SK-N-SH (cell line): ENCODE data around the gene ANXA9. TPM values are rescaled to one million over a fixed set of nuclear protein-coding genes. Genes with fewer than 3 reads are reported as not detected.

Experiments
- CTCF ChIA-PET: fragments of 300-600, 350-600 bp; formaldehyde crosslinking; extraction: SDS; loops from one replicate; lab custom pipeline; 2021; lab: Yijun Ruan, JAX
- POLR2A ChIA-PET: fragments of 350-600 bp; sonication (Branson Sonifier 250); formaldehyde crosslinking; extraction: SDS; loops from one replicate; lab custom pipeline; 2020; ENCODE audit warnings: antibody characterized with exemption, inconsistent platforms; lab: Yijun Ruan, JAX
- DNase-seq: peaks from one replicate; pipeline ENCODE4 v3.0.0; 2012
- H2AFZ ChIP-seq: fragments of 200-600 bp; sonication (generic); 2 replicates; pipeline ENCODE4 v1.8.1; 2016; ENCODE audit warnings: antibody characterized with exemption, mild to moderate bottlenecking, low read depth
- H3F3A ChIP-seq: fragments of 200-600 bp; sonication (generic); replicated peaks from 2 replicates; pipeline ENCODE3; 2016; ENCODE audit warnings: antibody characterized with exemption, mild to moderate bottlenecking; ENCODE audit not compliant: insufficient read depth
- H3K27ac ChIP-seq, 2 experiments: fragments of 200-500 bp in 1 of 2; fragments of 200-600 bp in 1 of 2; sonication (Bioruptor generic) in 1 of 2; sonication (generic), shearing (Covaris generic) in 1 of 2; 2 replicates each; pipeline versions ENCODE4 v1.5.1 to v1.6.1; 2014 to 2016; ENCODE audit warnings: low read depth in 2 of 2, inconsistent platforms in 1 of 2, low read length in 1 of 2, mild to moderate bottlenecking in 1 of 2, mixed read lengths in 1 of 2
- H3K27me3 ChIP-seq: fragments of 200-600 bp; sonication (generic), shearing (Covaris generic); 2 replicates; pipeline ENCODE4 v1.6.1; 2016; ENCODE audit warnings: mixed run types; ENCODE audit not compliant: insufficient read depth
- H3K36me3 ChIP-seq, 2 experiments: fragments of 200-500 bp in 1 of 2; fragments of 200-600 bp in 1 of 2; sonication (Bioruptor generic) in 1 of 2; sonication (generic) in 1 of 2; replicated peaks in 1 of 2; 2 replicates each; pipeline versions ENCODE3 to v1.5.1; 2014 to 2016; ENCODE audit warnings: low read length in 1 of 2, mild to moderate bottlenecking in 1 of 2; ENCODE audit not compliant: insufficient read depth in 2 of 2, control insufficient read depth in 1 of 2
- H3K4me1 ChIP-seq, 2 experiments: fragments of 200-500 bp in 1 of 2; fragments of 200-600 bp in 1 of 2; sonication (Bioruptor generic) in 1 of 2; sonication (generic), shearing (Covaris generic) in 1 of 2; 2 replicates each; pipeline versions ENCODE4 v1.5.1 to v1.6.1; 2014 to 2016; ENCODE audit warnings: low read depth in 1 of 2, low read length in 1 of 2, mixed run types in 1 of 2; ENCODE audit not compliant: insufficient read depth in 2 of 2, control insufficient read depth in 1 of 2
- H3K4me2 ChIP-seq: fragments of 200-600 bp; sonication (generic), shearing (Covaris generic); 2 replicates; pipeline ENCODE4 v1.6.1; 2017; ENCODE audit warnings: mixed run types
- H3K4me3 ChIP-seq, 2 experiments: fragments of 200-500 bp in 1 of 2; fragments of 200-600 bp in 1 of 2; sonication (Bioruptor generic) in 1 of 2; sonication (generic), shearing (Covaris generic) in 1 of 2; 2 replicates each; pipeline versions ENCODE4 v1.5.1 to v1.8.1; 2014 to 2016; ENCODE audit warnings: low read depth in 2 of 2, inconsistent platforms in 1 of 2, low read length in 1 of 2, mild to moderate bottlenecking in 1 of 2, mixed read lengths in 1 of 2, moderate library complexity in 1 of 2
- H3K79me2 ChIP-seq: fragments of 200-600 bp; sonication (generic); 2 replicates; pipeline ENCODE4 v1.8.1; 2017; ENCODE audit warnings: mild to moderate bottlenecking; ENCODE audit not compliant: insufficient read depth
- H3K9ac ChIP-seq: fragments of 200-600 bp; sonication (generic); 2 replicates; pipeline ENCODE4 v1.6.1; 2017; ENCODE audit warnings: mixed run types
- H3K9me2 ChIP-seq: fragments of 200-600 bp; sonication (generic); 2 replicates; pipeline ENCODE4 v1.6.1; 2017; ENCODE audit warnings: mixed run types
- H3K9me3 ChIP-seq: fragments of 200-600 bp; sonication (generic); 2 replicates; pipeline ENCODE4 v1.6.1; 2017; ENCODE audit warnings: mixed run types, mild to moderate bottlenecking, moderate library complexity
- H4K20me1 ChIP-seq: fragments of 200-600 bp; sonication (generic); 2 replicates; pipeline ENCODE4 v1.6.1; 2017; ENCODE audit warnings: mild to moderate bottlenecking, mixed run types; ENCODE audit not compliant: insufficient read depth
- ELF1 ChIP-seq: IDR thresholded peaks from 2 replicates; pipeline ENCODE4 v1.4.0; 2012
- FOSL2 ChIP-seq: IDR thresholded peaks from 2 replicates; pipeline ENCODE4 v1.4.0; 2012; ENCODE audit warnings: low read depth, mild to moderate bottlenecking, moderate library complexity, borderline replicate concordance
- GABPA ChIP-seq: IDR thresholded peaks from 2 replicates; pipeline ENCODE4 v1.4.0; 2012; ENCODE audit warnings: low read depth, mild to moderate bottlenecking
- GATA2 ChIP-seq: sonication (generic); formaldehyde crosslinking; IDR thresholded peaks from 2 replicates; pipeline ENCODE4 v1.5.0; 2020; ENCODE audit warnings: mild to moderate bottlenecking, missing genetic modification reagents
- NFIC ChIP-seq: IDR thresholded peaks from 2 replicates; pipeline ENCODE4 v1.4.0; 2012; ENCODE audit warnings: borderline replicate concordance
- NRF1 ChIP-seq: IDR thresholded peaks from 2 replicates; pipeline ENCODE4 v1.6.1; 2012; ENCODE audit warnings: low read depth, mild to moderate bottlenecking, low read length
- PBX3 ChIP-seq: IDR thresholded peaks from 2 replicates; pipeline ENCODE4; 2012
- POLR2AphosphoS5 ChIP-seq: IDR thresholded peaks from 2 replicates; pipeline ENCODE4 v1.6.1; 2012; ENCODE audit warnings: low read depth, low read length
- RCOR1 ChIP-seq: fragments of 150-350 bp; IDR thresholded peaks from 2 replicates; pipeline ENCODE4 v1.6.1; 2017; ENCODE audit warnings: antibody characterized with exemption, low read length
- RXRA ChIP-seq: IDR thresholded peaks from 2 replicates; pipeline ENCODE4 v1.4.0; 2012; ENCODE audit warnings: low read depth, mild to moderate bottlenecking, borderline replicate concordance
- USF2 ChIP-seq: fragments of 150-350 bp; IDR thresholded peaks from 2 replicates; pipeline ENCODE4 v1.6.1; 2017; ENCODE audit warnings: antibody characterized with exemption, low read length, low read depth, borderline replicate concordance
- WGBS: methylation state at CpG from one replicate; pipeline ENCODE4 v1.1.6; 2017; ENCODE audit warnings: low lambda C conversion rate; 5-methylcytosine and 5-hydroxymethylcytosine counted together
- polyA plus RNA-seq, 3 experiments: library from polyadenylated mRNA; depleted of rRNA; stranded (reverse); fragments of >200 nt; gene quantifications; 2 replicates each; pipeline ENCODE4 v1.2.3, GENCODE V29; 2012

Gene ANXA9
- polyA plus RNA-seq, 1 of the 3 experiments (the other 2 are of a cell fraction), result 0.07 TPM

GRCh38 chr1:150960646-150961045 is 21.4 kb upstream of the ANXA9 start (continued):
- TF ChIP-seq USF2 (no peak), ELF1 (no peak), RCOR1 (no peak), GATA2 (no peak), POLR2AphosphoS5 (no peak)

- Histone ChIP-seq H3K79me2 (no peaks in the 10 kb centered on the region), H3K4me3 (no peak overlapping the region), H3F3A (peaks cover 14% of the 10 kb centered on the region), H3K27ac (no peak overlapping the region), H3K9me2 (no peaks in the 10 kb centered on the region), H3K4me2 (no peak overlapping the region), H3K4me1 (no peaks in the 10 kb centered on the region), H3K9me3 (no peaks in the 10 kb centered on the region), H3K9ac (no peak overlapping the region), H4K20me1 (no peaks in the 10 kb centered on the region), H2AFZ (no peak overlapping the region), H3K36me3 (peaks cover 67 to 73% of the 10 kb centered on the region in 2 experiments), H3K27me3 (no peaks in the 10 kb centered on the region)
- ChIA-PET POLR2A (no interaction called here), CTCF (no interaction called here)
- WGBS, result 70% methylated on average over 4 of the region's 4 CpGs
- no peak for DNase-seq
- no peak for TF ChIP-seq GATA2
- TF ChIP-seq RCOR1, result no peak
- no peak for TF ChIP-seq NRF1
- no peak for TF ChIP-seq PBX3
- no peak for TF ChIP-seq RXRA
- no peak for TF ChIP-seq GABPA
- TF ChIP-seq FOSL2, result no peak
These were observed 20.3 kb upstream of the ANXA9 start for GRCh38 chr1:150961756-150962155.

GRCh38 chr1:150963321-150964163 is 18.6 kb upstream of the ANXA9 start:
- Histone ChIP-seq H4K20me1 (peaks cover 4% of the 10 kb centered on the region; the same call in 1 of the 2 replicates), H3F3A (peaks cover 20% of the 10 kb centered on the region), H3K9me2 (no peaks in the 10 kb centered on the region), H3K4me2 (no peak overlapping the region), H3K4me1 (no peaks in the 10 kb centered on the region), H3K4me3 (no peak overlapping the region), H3K36me3 (peaks cover 79 to 83% of the 10 kb centered on the region in 2 experiments), H2AFZ (no peak overlapping the region), H3K9me3 (no peaks in the 10 kb centered on the region), H3K27me3 (no peaks in the 10 kb centered on the region), H3K79me2 (peaks cover 14% of the 10 kb centered on the region; the same call in 1 of the 2 replicates), H3K27ac (no peak overlapping the region), H3K9ac (no peak overlapping the region)
- ChIA-PET CTCF (no interaction called here), POLR2A (interaction anchor here (0.6 to 1.0 kb wide), 2 partner anchors 10 to 11 kb away, joined by 3 to 4 read pairs; partner anchors contain the start of gene CERS2)
- WGBS, result 97% methylated on average over 10 of the region's 10 CpGs
- DNase-seq, result no peak
- TF ChIP-seq NFIC (no peak), PBX3 (no peak)
